ENCODE measurements around the gene SGMS2. TPM values are rescaled to one million over a fixed set of nuclear protein-coding genes. Genes with fewer than 3 reads are reported as not detected.

The SGMS2 gene
- total and polyA plus RNA-seq, 12 donors: 1.0 to 52.3 (median 15.4) TPM

- H3K4me3 ChIP-seq: no peak overlapping the region
- no peaks in the 10 kb centered on the region for H3K36me3 ChIP-seq (replicated peaks in 1 of 2)
- DNase-seq: no peak
- intact Hi-C loops (cut with DNase I): no loop called here
- peaks cover 0 to 12% of the 10 kb centered on the region in 2 donors for H3K4me1 ChIP-seq (replicated peaks in 1 of 2)
- WGBS, 4 donors: 75 to 85% (median 85%) methylated on average over 1 of the region's 1 CpG
- no peaks in the 10 kb centered on the region for H3K9me3 ChIP-seq (replicated peaks in 1 of 3)
- no peak overlapping the region for H3K27ac ChIP-seq
- H3K27me3 ChIP-seq: no peaks in the 10 kb centered on the region
- no peak for TF ChIP-seq CTCF (IDR thresholded peaks at IDR 0.05)
- TF ChIP-seq POLR2A (IDR thresholded peaks at IDR 0.05): no peak
Measured at GRCh38 chr4:107866726-107867125, 42.0 kb downstream of the SGMS2 start.

GRCh38 chr4:107870236-107870635 lies 45.5 kb downstream of the SGMS2 start:
- 71 to 86% (median 77%) methylated on average over 6 of the region's 6 CpGs for whole genome bisulfite sequencing, 4 donors
- no peaks in the 10 kb centered on the region for H3K36me3 ChIP-seq (replicated peaks in 1 of 2)
- no peak overlapping the region for H3K4me3 ChIP-seq
- H3K4me1 ChIP-seq (replicated peaks in 1 of 2): peaks cover 0 to 13% of the 10 kb centered on the region in 2 donors
- no peak for DNase-seq
- TF ChIP-seq POLR2A (IDR thresholded peaks at IDR 0.05) (no peak), CTCF (IDR thresholded peaks at IDR 0.05) (no peak)
- H3K27me3 ChIP-seq: no peaks in the 10 kb centered on the region
- H3K9me3 ChIP-seq (replicated peaks in 1 of 3): no peaks in the 10 kb centered on the region
- no peak overlapping the region for H3K27ac ChIP-seq
- intact Hi-C loops (cut with DNase I): no loop called here

- Histone ChIP-seq H3K27me3 (no peaks in the 10 kb centered on the region), H3K27ac (no peak overlapping the region), H3K36me3 (replicated peaks in 1 of 2) (no peaks in the 10 kb centered on the region), H3K4me3 (peak overlapping the region in 1 of 4 donors; percentile 33), H3K9me3 (replicated peaks in 1 of 3) (no peaks in the 10 kb centered on the region), H3K4me1 (replicated peaks in 1 of 2) (peaks cover 0 to 13% of the 10 kb centered on the region in 2 donors)
- DNase-seq: no peak
- intact Hi-C loops (cut with DNase I): no loop called here
- WGBS, 4 donors: 30 to 41% (median 36%) methylated on average over 8 of the region's 8 CpGs
- TF ChIP-seq CTCF (IDR thresholded peaks at IDR 0.05) (no peak), POLR2A (IDR thresholded peaks at IDR 0.05) (no peak)
Measured at GRCh38 chr4:107870916-107871786, 46.4 kb downstream of the SGMS2 start.

GRCh38 chr4:107874024-107874423 lies 49.3 kb downstream of the SGMS2 start:
- H3K36me3 ChIP-seq (replicated peaks in 1 of 2): no peaks in the 10 kb centered on the region
- intact Hi-C loops (cut with DNase I): no loop called here
- H3K4me3 ChIP-seq: no peak overlapping the region
- no peak overlapping the region for H3K27ac ChIP-seq
- H3K4me1 ChIP-seq (replicated peaks in 1 of 2): peaks cover 0 to 13% of the 10 kb centered on the region in 2 donors
- no peaks in the 10 kb centered on the region for H3K27me3 ChIP-seq
- TF ChIP-seq POLR2A (IDR thresholded peaks at IDR 0.05) (no peak), CTCF (IDR thresholded peaks at IDR 0.05) (no peak)
- 85 to 95% (median 91%) methylated on average over 3 of the region's 3 CpGs for WGBS, 4 donors
- H3K9me3 ChIP-seq (replicated peaks in 1 of 3): no peaks in the 10 kb centered on the region
- DNase-seq: no peak

Data from adrenal gland (tissue), 12 donors.